SU-DHL-6 (cell line): ENCODE measurements around the gene ADD1.

Experiments
- H2AFZ ChIP-seq: fragments of 200-600 bp; sonication (generic); 2 replicates; pipeline ENCODE4 v1.6.1; 2014; ENCODE audit warnings: low read depth, mild to moderate bottlenecking, moderate library complexity, mixed read lengths, antibody characterized with exemption, low read length; ENCODE audit not compliant: severe bottlenecking
- H3F3A ChIP-seq: fragments of 200-600 bp; shearing (Covaris generic); 2 replicates; pipeline ENCODE4 v1.6.0; 2016; ENCODE audit warnings: antibody characterized with exemption, mild to moderate bottlenecking; ENCODE audit not compliant: insufficient read depth
- H3K27ac ChIP-seq: fragments of 200-600 bp; sonication (generic); 2 replicates; pipeline ENCODE4 v1.5.1; 2016; ENCODE audit warnings: low read depth, mild to moderate bottlenecking, low read length, moderate library complexity, mixed read lengths
- H3K27me3 ChIP-seq: fragments of 200-600 bp; sonication (generic), shearing (Covaris generic); 2 replicates; pipeline ENCODE4 v1.6.0; 2014; ENCODE audit warnings: mild to moderate bottlenecking, low read length
- H3K36me3 ChIP-seq: fragments of 200-600 bp; sonication (generic); 2 replicates; pipeline ENCODE4 v1.6.1; 2014; ENCODE audit warnings: mild to moderate bottlenecking, low read length, mixed read lengths
- H3K4me2 ChIP-seq: fragments of 300-600, 200-600 bp; shearing (Covaris generic), sonication (generic); 2 replicates; pipeline ENCODE4 v1.6.0; 2014; ENCODE audit warnings: low read length, low read depth, mild to moderate bottlenecking; ENCODE audit not compliant: poor library complexity, severe bottlenecking
- H3K4me3 ChIP-seq: fragments of 200-600 bp; sonication (generic); 2 replicates; pipeline ENCODE4 v1.5.1; 2014; ENCODE audit warnings: antibody characterized with exemption, low read length, mild to moderate bottlenecking, mixed read lengths; ENCODE audit not compliant: insufficient read depth, poor library complexity, severe bottlenecking
- H3K79me2 ChIP-seq: fragments of 200-600 bp; sonication (generic); 2 replicates; pipeline ENCODE4 v1.6.1; 2014; ENCODE audit warnings: mild to moderate bottlenecking, low read length, moderate library complexity; ENCODE audit not compliant: insufficient read depth
- H3K9ac ChIP-seq: fragments of 200-600 bp; sonication (generic); 2 replicates; pipeline ENCODE4 v1.7.0; 2014; ENCODE audit warnings: mild to moderate bottlenecking, low read length
- H3K9me2 ChIP-seq: fragments of 200-600 bp; sonication (generic); replicated peaks from 2 replicates; pipeline ENCODE4 v1.6.1; 2014; ENCODE audit warnings: low read length; ENCODE audit not compliant: insufficient read depth
- H3K9me3 ChIP-seq: fragments of 200-600 bp; sonication (generic); 2 replicates; pipeline ENCODE4 v1.6.1; 2014; ENCODE audit warnings: low read length, mixed read lengths; ENCODE audit not compliant: insufficient read depth
- H4K20me1 ChIP-seq: fragments of 200-600 bp; sonication (generic); 2 replicates; pipeline ENCODE4 v1.6.1; 2014; ENCODE audit warnings: low read depth, mild to moderate bottlenecking, antibody characterized with exemption, low read length, moderate library complexity, mixed read lengths
- CTCF ChIP-seq: fragments of 200-600 bp; sonication (generic); IDR thresholded peaks from one replicate; pipeline ENCODE4 v1.5.1; 2017; ENCODE audit warnings: antibody characterized with exemption, mild to moderate bottlenecking, low read length, moderate library complexity; ENCODE audit not compliant: insufficient read depth, poor library complexity, severe bottlenecking
- EZH2phosphoT487 ChIP-seq: fragments of 200-600 bp; sonication (generic), shearing (Covaris generic); conservative IDR thresholded peaks from 2 replicates; pipeline ENCODE4 v1.6.1; 2018; ENCODE audit warnings: mild to moderate bottlenecking, antibody characterized with exemption, low read length, moderate library complexity, mixed read lengths

ADD1 gene

GRCh38 chr4:2824329-2824835 is 19.3 kb upstream of the ADD1 start:
- Histone ChIP-seq H3K4me3 (no peak overlapping the region), H3K79me2 (no peaks in the 10 kb centered on the region), H3K36me3 (no peaks in the 10 kb centered on the region), H3F3A (no peaks in the 10 kb centered on the region), H2AFZ (no peak overlapping the region), H3K4me2 (no peak overlapping the region), H3K27ac (no peak overlapping the region), H3K27me3 (no peaks in the 10 kb centered on the region), H3K9me3 (no peaks in the 10 kb centered on the region), H3K9ac (no peak overlapping the region), H4K20me1 (no peaks in the 10 kb centered on the region), H3K9me2 (no peaks in the 10 kb centered on the region)
- TF ChIP-seq EZH2phosphoT487 (no peak), CTCF (no peak)

- Histone ChIP-seq H3K79me2 (no peaks in the 10 kb centered on the region), H3F3A (no peaks in the 10 kb centered on the region), H3K27ac (no peak overlapping the region), H3K4me3 (no peak overlapping the region), H2AFZ (no peak overlapping the region), H3K9me2 (no peaks in the 10 kb centered on the region), H3K9ac (no peak overlapping the region), H3K9me3 (no peaks in the 10 kb centered on the region), H3K27me3 (no peaks in the 10 kb centered on the region), H4K20me1 (no peaks in the 10 kb centered on the region), H3K4me2 (no peak overlapping the region), H3K36me3 (no peaks in the 10 kb centered on the region)
- TF ChIP-seq CTCF: no peak
These were observed 18.7 kb upstream of the ADD1 start for GRCh38 chr4:2824836-2825381.

- Histone ChIP-seq H3K36me3 (no peaks in the 10 kb centered on the region), H3K9me2 (no peaks in the 10 kb centered on the region), H2AFZ (no peak overlapping the region), H3K4me2 (no peak overlapping the region), H4K20me1 (no peaks in the 10 kb centered on the region), H3F3A (no peaks in the 10 kb centered on the region), H3K9me3 (no peaks in the 10 kb centered on the region), H3K4me3 (no peak overlapping the region), H3K79me2 (no peaks in the 10 kb centered on the region), H3K27ac (no peak overlapping the region), H3K9ac (no peak overlapping the region), H3K27me3 (no peaks in the 10 kb centered on the region)
- TF ChIP-seq EZH2phosphoT487 (no peak), CTCF (no peak)
These were observed 17.9 kb upstream of the ADD1 start for GRCh38 chr4:2825740-2826139.
